Measurements from ENCODE around the gene COQ8A.

DNA sequence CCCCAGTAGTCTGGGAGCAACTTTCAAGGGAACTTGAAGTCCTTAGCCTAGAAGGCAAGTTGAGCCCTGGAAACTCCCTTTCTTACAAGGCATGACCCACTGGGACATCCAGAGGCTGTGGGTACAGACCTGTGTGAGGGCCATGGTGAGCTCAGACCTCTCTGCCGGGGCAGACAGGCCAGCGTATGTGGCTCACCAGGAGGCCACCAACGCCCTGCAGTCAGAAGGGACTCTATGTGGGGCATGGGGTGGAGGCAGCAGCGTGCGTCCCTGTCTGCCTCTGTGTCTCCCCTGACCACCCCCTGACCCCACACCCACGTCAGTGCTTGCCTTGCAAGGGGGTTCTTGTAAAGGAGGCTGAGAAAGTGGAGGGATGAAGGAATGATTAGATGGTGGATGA is 10.8 kb downstream of the COQ8A start:
- TF ChIP-seq FOXM1 (IDR thresholded peaks at IDR 0.05; ENCODE audit: borderline replicate concordance, low read depth), result no peak
- TF ChIP-seq EP300 (IDR thresholded peaks at IDR 0.05; ENCODE audit: borderline replicate concordance), result no peak
- TF ChIP-seq, protein P1, sequence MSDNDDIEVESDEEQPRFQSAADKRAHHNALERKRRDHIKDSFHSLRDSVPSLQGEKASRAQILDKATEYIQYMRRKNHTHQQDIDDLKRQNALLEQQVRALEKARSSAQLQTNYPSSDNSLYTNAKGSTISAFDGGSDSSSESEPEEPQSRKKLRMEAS (IDR thresholded peaks at IDR 0.05), result no peak
- TF ChIP-seq RAD21 (IDR thresholded peaks at IDR 0.05; ENCODE audit: low read depth), result no peak
- TF ChIP-seq YY1 (IDR thresholded peaks at IDR 0.05; ENCODE audit: low read depth), result no peak
- TF ChIP-seq, protein P2, sequence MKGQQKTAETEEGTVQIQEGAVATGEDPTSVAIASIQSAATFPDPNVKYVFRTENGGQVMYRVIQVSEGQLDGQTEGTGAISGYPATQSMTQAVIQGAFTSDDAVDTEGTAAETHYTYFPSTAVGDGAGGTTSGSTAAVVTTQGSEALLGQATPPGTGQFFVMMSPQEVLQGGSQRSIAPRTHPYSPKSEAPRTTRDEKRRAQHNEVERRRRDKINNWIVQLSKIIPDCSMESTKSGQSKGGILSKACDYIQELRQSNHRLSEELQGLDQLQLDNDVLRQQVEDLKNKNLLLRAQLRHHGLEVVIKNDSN (IDR thresholded peaks at IDR 0.05), result no peak
- no peak for TF ChIP-seq CEBPB (IDR thresholded peaks at IDR 0.05)
- no peak for TF ChIP-seq TCF12 (IDR thresholded peaks at IDR 0.05; ENCODE audit: low read depth)
- TF ChIP-seq CREB1 (IDR thresholded peaks at IDR 0.05; ENCODE audit: low read depth), result no peak

Measured in Ishikawa (cell line).